Stimulated activated CD8-positive, alpha-beta memory T cell treated with anti-CD3 and anti-CD28 coated beads, Interleukin-15, amount 100 ng/mL, for 4 hours (primary cell): Measurements from ENCODE around the gene SKAP1.

Source experiments
- DNase-seq, 2 donors: peaks; one replicate each; pipeline ENCODE4 v3.0.0-alpha.2; 2020; ENCODE audit warnings: low read depth in 2 of 2

Gene SKAP1

GRCh38 chr17:48175692-48176470, 254.1 kb downstream of the SKAP1 start:
- no peak for DNase-seq

- DNase-seq, result no peak
These were observed 255.0 kb downstream of the SKAP1 start for GRCh38 chr17:48174833-48175523.

- no peak for DNase-seq
These were observed 256.6 kb downstream of the SKAP1 start for GRCh38 chr17:48173191-48173984.

GRCh38 chr17:48169926-48170325, 260.1 kb downstream of the SKAP1 start:
- no peak for DNase-seq

GRCh38 chr17:48163809-48164208, 266.2 kb downstream of the SKAP1 start:
- no peak for DNase-seq

GRCh38 chr17:48162946-48163506, 267.0 kb downstream of the SKAP1 start:
- no peak for DNase-seq

GRCh38 chr17:48162306-48162934, 267.6 kb downstream of the SKAP1 start:
- DNase-seq, result no peak

GRCh38 chr17:48161127-48161905, 268.7 kb downstream of the SKAP1 start:
- DNase-seq, result no peak

- no peak for DNase-seq
These were observed 269.6 kb downstream of the SKAP1 start for GRCh38 chr17:48160177-48161081.

- no peak for DNase-seq
These were observed 270.8 kb downstream of the SKAP1 start for GRCh38 chr17:48159232-48159631.

GRCh38 chr17:48155889-48156611, 274.0 kb downstream of the SKAP1 start:
- no peak for DNase-seq

- no peak for DNase-seq
These were observed 276.2 kb downstream of the SKAP1 start for GRCh38 chr17:48153691-48154358.

- no peak for DNase-seq
These were observed 277.7 kb downstream of the SKAP1 start for GRCh38 chr17:48152289-48152688.

- no peak for DNase-seq
These were observed 278.8 kb downstream of the SKAP1 start for GRCh38 chr17:48151220-48151619.

GRCh38 chr17:48150597-48151001, 279.4 kb downstream of the SKAP1 start:
- DNase-seq, result no peak

GRCh38 chr17:48149787-48150463, 280.1 kb downstream of the SKAP1 start:
- DNase-seq, result no peak

GRCh38 chr17:48148854-48149786, 280.9 kb downstream of the SKAP1 start:
- DNase-seq, result no peak
